Measurements from ENCODE around the gene WDR89.
"Not testable (repeated sequence)": the region's sequence is repeated elsewhere in the genome, so short reads cannot be mapped to it uniquely, and the experiment has no call there.

Gene WDR89

DNA sequence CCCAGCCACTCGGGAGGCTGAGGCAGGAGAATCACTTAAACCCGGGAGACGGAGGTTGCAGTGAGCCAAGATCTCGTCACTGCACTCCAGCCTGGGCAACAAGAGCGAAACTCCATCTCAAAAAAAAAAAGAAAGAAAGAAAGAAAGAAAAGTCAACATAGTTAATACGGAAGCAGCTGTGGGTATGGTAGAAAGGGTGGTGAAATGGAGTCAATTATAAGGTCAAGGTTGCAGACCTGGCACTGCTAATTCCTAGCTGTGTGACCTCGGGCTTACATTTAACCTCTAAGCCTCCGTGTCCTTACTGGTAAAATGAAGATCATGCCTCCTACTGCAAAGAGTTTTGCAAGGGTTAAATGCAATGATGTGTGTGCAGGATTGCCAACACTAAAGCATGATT, 58.6 kb downstream of the WDR89 start:
- not testable (repeated sequence) for DNase-seq

DNA sequence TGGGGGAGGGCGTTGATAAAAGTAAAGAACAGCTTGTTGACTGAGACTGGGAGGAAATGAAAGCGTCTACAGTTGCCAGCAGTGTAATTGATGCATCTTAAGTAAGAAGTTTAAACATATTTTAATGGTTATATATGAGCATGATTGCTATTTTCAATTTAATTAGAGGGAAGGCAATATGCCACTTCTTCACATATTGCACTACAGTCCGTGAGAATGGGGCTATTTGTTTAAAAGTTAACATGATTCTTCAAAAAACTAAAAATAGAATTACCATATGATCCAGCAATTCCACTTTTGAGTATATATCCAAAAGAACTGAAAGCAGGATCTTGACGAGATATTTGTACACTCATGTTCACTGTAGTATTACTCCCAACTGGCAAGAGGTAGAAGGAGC, 60.2 kb downstream of the WDR89 start:
- DNase-seq: no peak

DNA sequence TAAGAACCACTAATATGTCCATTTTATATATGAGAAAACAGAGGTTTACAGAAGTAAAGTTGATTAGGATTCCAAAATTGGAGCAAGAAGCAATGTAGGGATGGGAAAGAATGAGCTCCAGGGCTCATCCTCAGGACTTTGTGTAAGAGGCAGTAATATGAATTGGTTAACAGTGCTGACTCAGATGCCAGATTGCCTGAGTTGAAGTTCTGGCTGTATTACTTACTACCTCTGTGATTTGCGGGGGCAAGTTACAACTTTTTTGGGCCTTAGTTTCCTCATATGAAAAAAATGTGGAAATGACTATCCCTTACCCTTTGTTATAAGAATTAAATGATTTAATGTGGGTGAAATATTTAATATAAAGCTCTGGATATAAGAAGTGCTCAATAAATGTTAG, 63.4 kb downstream of the WDR89 start:
- no peak for DNase-seq

DNA sequence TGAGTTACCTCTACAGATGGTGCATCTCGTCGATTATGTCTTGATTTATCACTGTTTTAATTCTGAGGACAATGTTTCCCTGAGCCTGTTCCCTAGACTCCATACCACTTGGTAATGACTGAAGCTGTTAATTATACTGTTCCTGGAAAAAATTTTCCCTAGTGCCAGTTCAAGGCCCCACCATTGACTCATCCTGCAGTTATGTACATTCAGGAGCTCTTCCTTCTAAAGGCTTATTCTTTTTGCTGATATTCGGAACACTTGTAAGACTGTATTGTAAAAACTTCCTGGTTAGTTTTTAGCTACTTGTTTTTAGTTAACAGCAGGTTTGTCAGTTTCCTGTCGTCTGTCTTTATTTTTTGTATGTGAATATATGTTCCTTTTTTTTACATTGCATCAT, 68.1 kb downstream of the WDR89 start:
- DNase-seq: no peak

- no peak for DNase-seq
These were observed 76.2 kb downstream of the WDR89 start for GRCh38 chr14:63565448-63565847.

DNA sequence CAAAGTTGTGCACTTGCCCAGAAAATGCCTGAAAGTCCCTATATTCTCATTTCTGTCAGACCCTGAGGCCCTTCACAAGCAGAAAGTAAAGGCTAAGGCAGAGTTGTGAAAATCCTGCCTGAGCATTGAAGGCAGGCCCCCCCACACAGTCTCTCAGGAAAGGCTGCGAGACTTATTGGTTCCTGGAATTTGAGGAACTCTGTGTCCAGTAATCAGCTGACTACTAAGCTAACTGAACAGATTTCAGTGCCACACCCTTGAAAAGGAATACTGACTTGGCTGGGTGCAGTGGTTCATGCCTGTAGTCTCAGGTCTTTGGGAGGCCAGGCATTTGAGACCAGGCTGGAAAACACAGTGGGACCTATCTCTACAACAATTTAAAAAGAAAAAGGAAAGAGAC, 77.4 kb downstream of the WDR89 start:
- DNase-seq: no peak

DNA sequence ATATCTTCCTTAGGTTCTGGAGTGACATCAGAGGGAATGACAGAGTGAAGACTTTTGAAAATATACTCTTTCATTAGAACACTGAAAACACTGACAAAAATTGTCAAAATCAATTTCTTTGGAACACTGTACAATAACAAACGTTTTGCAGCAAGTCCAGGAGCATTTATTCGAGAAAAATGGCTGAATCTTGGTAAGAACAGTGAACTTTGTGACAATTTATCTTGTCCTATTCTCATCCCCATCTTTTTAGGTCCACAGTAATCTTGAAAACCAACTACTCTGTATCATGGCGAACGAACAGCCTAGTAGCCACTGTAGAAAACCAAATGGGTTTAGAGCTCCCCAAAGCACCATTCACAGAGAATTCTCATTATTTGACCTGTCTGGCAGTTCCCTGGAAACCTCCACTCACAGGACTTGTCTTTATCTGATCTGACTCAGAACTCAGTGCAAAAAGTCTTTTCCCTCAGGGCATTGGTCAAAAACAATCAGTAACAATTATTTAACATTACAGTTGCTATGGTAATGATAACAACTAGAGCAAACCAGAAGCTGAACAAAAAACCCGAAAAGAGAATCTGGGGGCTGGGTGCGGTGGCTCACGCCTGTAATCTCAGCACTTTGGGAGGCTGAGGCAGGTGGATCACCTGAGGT, 78.2 kb downstream of the WDR89 start:
- DNase-seq: no peak

DNA sequence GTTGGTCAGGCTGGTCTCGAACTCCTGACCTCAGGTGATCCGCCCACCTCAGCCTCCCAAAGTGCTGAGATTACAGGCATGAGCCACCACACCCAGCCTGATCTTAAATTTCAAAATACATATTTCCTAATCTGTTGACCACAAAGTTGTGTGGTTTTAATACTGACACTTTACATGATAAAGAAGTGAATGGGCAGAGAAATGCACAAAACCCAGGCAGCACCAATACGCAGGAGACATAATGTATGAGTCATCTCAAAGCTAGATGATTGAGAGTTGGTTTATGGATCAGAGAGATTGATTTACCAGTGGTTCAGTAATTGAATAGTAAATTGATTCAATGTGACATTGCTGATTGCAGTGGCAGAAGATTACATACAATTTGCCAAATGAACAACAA, 79.3 kb downstream of the WDR89 start:
- no peak for DNase-seq

DNA sequence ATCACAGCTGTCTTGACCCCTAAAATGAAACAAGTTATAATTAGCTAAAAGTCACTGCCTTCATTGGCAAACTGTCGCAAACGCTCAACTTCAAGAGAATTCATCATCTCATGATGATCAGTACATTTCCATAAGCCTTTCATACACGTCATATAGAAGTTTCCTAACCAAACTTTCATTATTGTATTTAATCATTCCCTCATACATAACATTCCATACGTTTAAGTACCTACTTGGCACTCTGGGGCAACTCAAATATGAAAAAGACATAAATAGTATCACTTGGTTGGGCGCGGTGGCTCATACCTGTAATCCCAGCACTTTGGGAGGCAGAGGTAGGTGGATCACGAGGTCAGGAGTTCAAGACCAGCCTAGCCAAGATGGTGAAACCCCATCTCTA, 86.1 kb downstream of the WDR89 start:
- DNase-seq: no peak

DNA sequence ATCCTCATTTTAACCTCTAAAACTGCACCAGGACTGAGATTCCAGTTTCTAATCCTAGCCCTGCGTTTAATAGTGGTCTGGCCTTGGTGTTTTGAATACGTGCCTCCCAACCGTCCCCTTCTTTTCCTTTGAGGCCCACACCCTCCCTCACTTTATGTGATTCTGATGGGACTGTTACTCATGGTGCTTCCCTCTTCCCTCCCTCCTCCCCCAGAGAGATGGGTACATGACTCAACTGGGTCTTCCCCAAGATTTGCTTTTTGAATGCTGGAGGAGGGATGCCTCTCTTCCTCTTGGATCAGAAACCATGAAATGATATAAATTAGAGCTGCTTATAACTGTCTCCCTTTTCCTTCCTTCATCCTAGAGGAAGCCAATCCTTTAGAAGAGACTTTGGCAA, 90.3 kb downstream of the WDR89 start:
- DNase-seq: no peak

DNA sequence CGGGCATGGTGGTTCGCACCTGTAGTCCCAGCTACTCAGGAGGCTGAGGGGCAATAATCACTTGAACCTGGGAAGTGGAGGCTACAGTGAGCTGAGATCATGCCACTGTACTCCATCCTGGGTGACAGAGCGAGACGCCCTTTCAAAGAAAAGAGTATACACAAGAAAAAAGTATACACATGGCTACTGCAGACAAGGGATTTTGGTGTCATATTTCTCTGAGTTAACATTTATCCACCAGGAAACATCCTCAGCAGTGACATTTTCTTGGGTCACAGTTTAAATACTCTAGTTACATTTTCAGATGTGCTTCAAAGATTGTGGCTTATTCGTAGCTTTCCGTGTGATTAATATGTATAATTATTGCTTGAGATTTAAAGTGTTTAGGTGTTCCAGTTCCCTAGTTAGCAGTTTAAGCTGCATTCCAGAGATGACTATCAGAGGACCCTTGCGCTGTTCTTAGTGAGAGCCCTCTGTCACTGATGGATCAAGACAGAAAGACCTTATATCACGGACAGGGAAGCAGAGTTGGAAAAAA, 93.8 kb downstream of the WDR89 start:
- no peak for DNase-seq

Measured in SHP77 (cell line).